CD4-positive, alpha-beta T cell treated with Interleukin-15 for 1 hour (primary cell): ENCODE data around the gene MAP4K2.
"Not testable (repeated sequence)": the region's sequence is repeated elsewhere in the genome, so short reads cannot be mapped to it uniquely, and the experiment has no call there.

Source experiments
- DNase-seq: peaks from one replicate; pipeline ENCODE4 v3.0.0-alpha.2; 2020

MAP4K2 gene

DNA sequence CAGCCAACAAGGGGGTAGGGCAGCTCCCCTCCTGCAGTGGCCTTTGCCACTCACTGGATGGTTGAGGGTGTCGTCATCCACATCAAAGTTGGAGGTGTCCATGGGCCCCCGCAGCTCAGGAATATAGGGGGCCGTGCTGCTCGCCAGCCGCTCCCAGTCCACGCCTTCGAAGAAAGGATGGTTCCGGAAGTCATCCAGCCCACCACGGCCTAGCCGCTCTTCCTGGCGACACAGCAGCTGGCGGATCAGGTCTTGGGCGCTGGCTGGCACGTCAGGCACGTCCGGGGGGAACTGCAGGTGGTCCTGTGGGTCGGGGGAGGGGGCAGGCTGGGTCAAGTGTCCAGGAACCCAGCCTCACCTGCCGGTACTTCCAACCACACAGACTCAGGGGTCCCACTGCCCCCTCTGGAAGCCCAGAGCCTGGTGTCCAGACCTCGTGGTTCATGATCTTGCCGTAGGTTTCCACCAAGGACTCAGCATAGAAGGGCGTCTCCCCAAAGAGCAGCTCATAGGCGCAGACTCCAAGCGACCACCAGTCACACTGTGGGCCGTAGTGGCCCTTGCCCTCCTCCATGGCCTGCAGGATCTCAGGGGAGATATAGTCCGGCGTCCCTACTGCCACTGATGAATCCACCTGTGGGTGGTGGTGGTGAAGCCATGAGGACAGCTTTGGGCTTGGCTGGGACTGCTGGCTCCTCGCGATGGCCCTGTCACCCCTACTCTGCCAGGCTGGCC is 35.8 kb upstream of the MAP4K2 start:
- peak; percentile 9 for DNase-seq

- no peak for DNase-seq
Measured at GRCh38 chr11:64837887-64838351, 34.9 kb upstream of the MAP4K2 start.

- no peak for DNase-seq
Measured at GRCh38 chr11:64836448-64837072, 33.5 kb upstream of the MAP4K2 start.

GRCh38 chr11:64835616-64836447 is 32.8 kb upstream of the MAP4K2 start:
- no peak for DNase-seq

- DNase-seq = no peak
Measured at GRCh38 chr11:64834723-64835615, 32.0 kb upstream of the MAP4K2 start.

DNA sequence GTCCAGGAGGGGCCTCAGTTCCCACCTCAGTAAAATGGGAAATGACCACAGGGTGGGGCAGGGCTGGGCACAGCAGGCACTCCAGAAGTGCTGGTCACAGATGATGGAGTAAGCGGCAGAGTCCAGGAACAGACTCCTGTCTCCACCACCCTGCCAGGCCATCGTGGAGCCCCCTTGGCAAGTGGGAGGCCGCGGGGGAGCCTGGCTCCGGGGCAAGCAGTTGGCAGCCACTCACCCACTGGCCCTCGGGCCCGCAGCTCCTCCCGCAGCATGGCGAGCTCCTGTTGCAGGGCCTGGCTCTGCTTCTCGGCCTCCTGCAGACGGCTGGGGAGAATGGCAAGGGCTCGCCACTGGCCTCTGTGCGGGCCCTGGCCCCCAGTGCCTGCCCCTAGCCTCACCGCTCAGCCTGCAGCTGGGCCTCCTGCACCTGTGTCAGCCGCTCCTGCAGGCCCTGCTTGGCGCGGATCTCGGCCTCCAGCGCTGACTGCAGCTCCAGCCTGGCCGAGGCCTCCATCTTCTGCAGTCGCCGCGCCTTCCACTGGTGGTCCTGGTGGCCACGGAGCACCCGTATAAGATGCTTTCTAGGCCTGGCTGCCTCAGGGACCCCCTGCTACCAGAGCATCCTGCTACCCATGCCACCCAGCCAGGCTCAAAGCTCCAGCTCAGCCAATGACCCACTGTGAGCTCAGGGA is 31.2 kb upstream of the MAP4K2 start:
- no peak for DNase-seq

DNA sequence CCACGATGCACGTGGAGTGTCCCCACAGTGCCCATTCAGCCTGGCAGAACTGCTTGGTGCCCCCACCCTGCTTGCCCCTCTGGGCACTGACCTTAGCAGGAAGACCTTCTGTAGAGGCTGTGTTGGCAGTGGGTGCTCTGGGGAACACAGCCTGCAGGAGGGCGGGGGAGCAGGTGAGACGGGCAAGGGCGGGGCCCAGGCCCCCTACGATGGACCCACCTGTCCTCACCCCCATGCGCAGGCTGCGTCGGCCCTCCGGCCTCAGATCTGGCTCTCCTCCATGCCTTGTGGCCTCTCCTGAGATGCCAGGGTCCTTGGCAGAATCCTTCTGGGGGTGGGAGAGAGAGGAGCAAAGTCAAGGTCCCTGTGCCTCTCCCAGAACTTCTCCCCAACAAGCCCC is 30.5 kb upstream of the MAP4K2 start:
- DNase-seq = no peak

GRCh38 chr11:64833198-64833502 is 30.1 kb upstream of the MAP4K2 start:
- DNase-seq = no peak

DNA sequence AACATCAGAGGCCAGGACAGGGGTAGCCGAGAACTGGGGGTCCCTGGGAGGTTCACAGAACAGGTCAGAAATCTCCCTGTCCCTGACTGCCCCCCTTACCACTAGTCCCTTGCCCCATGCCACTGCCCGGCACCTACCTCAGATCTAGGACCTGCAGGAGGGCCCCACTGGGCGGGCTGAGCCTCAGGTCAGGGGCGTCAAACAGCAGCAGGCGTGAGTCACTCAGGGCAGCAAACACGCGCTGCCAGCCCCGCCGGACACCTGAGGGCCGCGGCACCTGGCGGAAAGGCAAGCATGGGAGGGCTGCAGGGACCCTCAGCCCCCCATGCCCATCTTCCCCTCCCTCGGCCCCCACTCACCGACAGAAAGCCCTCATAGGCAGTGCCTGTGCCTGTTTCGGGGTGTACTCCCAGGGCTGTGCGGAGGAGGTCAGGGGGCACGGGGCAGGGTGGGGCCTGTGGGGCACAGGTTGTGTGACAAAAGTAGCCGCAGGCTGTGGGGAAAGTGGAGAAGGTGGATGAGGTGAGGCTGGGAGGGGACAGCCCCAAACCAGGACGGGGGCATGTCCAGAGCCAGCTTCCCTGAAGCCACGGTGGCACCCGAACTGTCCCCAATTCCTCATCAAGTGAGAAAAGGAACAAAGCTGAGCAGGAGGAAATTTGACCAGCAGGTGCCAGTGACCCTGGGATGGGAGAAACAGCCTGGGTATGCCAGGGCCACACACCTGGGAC is 29.6 kb upstream of the MAP4K2 start:
- no peak for DNase-seq

GRCh38 chr11:64831411-64831891 is 28.4 kb upstream of the MAP4K2 start:
- no peak for DNase-seq

DNA sequence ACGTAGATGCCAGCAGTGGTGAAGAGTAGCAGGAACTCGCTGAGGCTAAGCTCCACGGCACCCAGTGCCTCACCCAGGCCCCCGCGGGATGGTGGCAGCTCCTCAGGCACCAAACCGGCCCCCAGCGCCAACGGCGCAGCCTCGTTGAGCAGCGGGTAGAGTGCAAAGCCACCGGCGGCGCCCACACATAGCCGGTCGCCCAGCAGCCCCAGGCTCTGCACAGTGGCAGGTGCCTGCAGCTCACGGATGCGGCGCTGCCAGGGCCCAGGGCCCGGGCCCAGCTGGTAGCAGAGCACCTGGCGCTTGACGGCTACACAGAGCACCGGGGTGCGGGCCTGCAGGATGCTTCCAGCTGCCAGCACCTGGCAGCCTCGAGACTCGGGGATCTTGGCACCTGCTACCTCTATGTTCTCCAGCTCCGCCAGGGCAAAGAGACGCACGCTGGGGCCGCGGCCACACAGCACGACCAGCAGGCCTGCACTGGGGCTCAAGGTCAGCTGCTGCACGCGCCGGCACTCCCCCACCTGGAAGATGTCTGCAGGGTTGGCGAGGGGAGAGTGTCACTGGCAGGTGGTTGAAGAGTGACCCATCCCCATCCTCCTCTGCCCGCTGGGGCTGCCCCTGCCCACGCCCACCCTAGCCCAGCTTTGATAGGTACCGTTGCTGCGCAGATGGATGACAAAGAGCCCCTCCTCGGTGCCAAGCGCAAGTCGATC is 26.7 kb upstream of the MAP4K2 start:
- DNase-seq = no peak

- no peak for DNase-seq
Measured at GRCh38 chr11:64827451-64827839, 24.4 kb upstream of the MAP4K2 start.

GRCh38 chr11:64826578-64827450 is 23.8 kb upstream of the MAP4K2 start:
- no peak for DNase-seq

GRCh38 chr11:64826062-64826461 is 23.0 kb upstream of the MAP4K2 start:
- no peak for DNase-seq

DNA sequence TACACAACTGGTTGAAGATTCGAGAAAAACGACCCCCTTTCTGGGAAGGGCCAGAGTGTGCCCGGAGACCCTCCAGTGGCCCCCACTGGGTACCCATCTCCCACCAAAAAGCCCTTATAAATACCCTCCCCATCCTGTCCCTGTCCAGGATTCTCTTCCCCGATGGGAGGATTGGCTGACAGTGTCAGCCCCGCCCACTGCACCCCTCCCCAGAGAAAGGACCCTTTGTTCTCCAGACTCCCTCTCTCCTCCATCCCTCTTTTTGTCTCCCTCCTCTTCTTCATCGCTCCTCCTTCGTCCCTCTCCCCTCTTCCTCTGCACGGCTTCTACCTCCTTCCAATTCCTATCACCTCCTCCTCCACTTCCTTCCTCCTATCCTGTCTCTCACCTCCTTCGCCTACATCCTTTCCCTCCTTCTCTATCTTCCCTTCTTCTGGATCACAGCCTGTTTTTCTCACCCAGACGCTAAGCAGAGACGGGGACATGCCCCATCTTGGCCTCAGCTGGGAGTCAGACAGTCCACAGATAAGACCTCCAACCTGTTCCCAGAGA is 20.6 kb upstream of the MAP4K2 start:
- no peak for DNase-seq

DNA sequence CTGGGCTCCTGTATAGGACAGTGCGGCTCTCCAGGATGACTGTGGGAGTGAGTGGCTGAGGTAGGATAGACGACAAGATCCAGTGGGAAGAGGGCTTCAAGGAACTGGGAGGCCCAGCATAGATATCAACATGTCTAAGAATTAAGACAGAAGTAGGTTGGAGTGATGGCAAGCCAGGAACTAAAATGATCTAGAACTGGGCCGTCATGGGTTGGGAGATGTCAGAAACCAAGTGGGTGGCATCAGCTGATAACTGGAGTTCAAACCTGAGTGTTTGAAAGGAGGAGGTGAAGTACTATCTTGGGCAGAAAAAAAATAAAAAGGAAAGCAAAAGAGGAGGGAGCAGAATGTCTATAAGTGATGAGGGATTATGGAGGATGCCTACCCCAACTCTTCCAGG is 14.5 kb upstream of the MAP4K2 start:
- no peak for DNase-seq

DNA sequence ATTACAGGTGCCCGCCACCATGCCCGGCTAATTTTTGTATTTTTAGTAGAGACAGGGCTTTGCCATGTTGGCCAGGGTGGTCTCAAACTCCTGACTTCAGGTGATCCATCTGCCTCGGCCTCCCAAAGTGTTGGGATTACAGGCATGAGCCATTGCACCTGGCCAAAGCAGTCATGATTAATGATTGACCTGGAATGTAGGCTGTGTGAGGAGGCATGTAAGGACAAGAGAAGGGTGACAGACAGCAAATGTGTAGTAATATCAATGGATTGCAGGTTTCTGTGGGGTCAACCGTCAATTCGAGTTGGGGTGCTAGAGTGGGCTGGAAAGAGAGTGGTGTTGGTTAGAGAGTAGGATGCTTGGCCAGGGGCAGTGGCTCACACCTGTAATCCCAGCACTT is 12.4 kb upstream of the MAP4K2 start:
- DNase-seq = not testable (repeated sequence)

DNA sequence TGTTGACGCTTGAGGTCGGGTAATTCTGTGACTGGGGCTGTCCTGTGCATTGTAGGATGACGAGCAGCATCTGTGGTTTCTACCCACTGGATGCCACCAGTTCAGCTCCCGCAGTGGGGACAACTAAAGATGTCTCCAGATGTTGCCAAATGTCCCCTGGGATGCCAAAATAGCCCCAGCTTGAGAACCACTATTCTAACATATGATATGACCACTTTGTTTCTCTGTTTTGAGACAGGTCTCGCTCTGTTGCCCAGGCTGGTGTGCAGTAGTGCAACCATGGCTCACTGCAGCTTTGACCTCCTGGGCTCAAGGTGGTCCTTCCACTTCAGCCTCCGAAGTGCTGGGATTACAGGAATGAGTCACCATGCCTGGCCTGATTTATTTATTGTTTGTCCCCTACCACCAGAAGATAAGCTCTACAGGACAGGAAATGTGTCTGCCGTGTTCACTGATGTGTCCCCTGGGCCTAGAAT is 11.7 kb upstream of the MAP4K2 start:
- no peak for DNase-seq

- no peak for DNase-seq
Measured at GRCh38 chr11:64813826-64814225, 10.8 kb upstream of the MAP4K2 start.
